Naive thymus-derived CD8-positive, alpha-beta T cell (primary cell): ENCODE measurements around the gene NHERF2. TPM values are rescaled to one million over a fixed set of nuclear protein-coding genes. Genes with fewer than 3 reads are reported as not detected.

Source experiments
- ATAC-seq, 2 donors: fragments of 150-1000 bp; cut with Tn5 transposase in 1 of 2; sonication (Bioruptor Pico), chemical (Tn5 transposase) in 1 of 2; 1 replicate in 1 of 2; 2 replicates in 1 of 2; pipeline ENCODE4 v1.10.0; 2021; ENCODE audit warnings: mild to moderate bottlenecking in 2 of 2, moderate library complexity in 2 of 2
- POLR2A ChIA-PET: fragments of 350-600 bp; sonication (Branson Sonifier 250); formaldehyde crosslinking; loops from one replicate; lab custom pipeline; 2021; ENCODE audit warnings: antibody characterized with exemption; lab: Charles Lee
- DNase-seq, 10 donors: peaks; one replicate each; pipeline versions ENCODE4 v3.0.0 to v3.0.0-alpha.2; 2020 to 2022
- H3K27ac Mint-ChIP-seq, 10 donors: one replicate each; pipeline ENCODE4 v1.8.0; 2020 to 2022; ENCODE audit warnings: mild to moderate bottlenecking in 10 of 10, mixed read lengths in 10 of 10, moderate library complexity in 4 of 10, inconsistent platforms in 1 of 10
- H3K27me3 Mint-ChIP-seq, 5 donors: one replicate each; pipeline ENCODE4 v1.8.0; 2021 to 2022; ENCODE audit warnings: mixed read lengths in 5 of 5
- H3K36me3 Mint-ChIP-seq, 3 donors: one replicate each; pipeline ENCODE4 v1.8.0; 2020 to 2022; ENCODE audit warnings: mixed read lengths in 3 of 3, mild to moderate bottlenecking in 2 of 3, inconsistent platforms in 1 of 3
- H3K4me1 Mint-ChIP-seq, 4 donors: one replicate each; pipeline ENCODE4 v1.8.0; 2021 to 2022; ENCODE audit warnings: mixed read lengths in 4 of 4
- H3K4me3 Mint-ChIP-seq, 10 donors: one replicate each; pipeline ENCODE4 v1.8.0; 2020 to 2022; ENCODE audit warnings: mild to moderate bottlenecking in 10 of 10, mixed read lengths in 10 of 10, moderate library complexity in 6 of 10, inconsistent platforms in 1 of 10
- H3K9me3 Mint-ChIP-seq, 9 donors: one replicate each; pipeline ENCODE4 v1.8.0; 2020 to 2022; ENCODE audit warnings: mixed read lengths in 9 of 9, mild to moderate bottlenecking in 3 of 9, inconsistent platforms in 1 of 9, moderate library complexity in 1 of 9
- polyA plus RNA-seq, 3 donors: library from polyadenylated mRNA; unstranded; fragments of 300-500 nt; fragmentation: Illumina TruSeq; gene quantifications; one replicate each; pipeline ENCODE4 v1.2.3, GENCODE V29; 2021
- total RNA-seq, 8 experiments: library from RNA in 2 of 8; stranded (reverse) in 2 of 8; gene quantifications; one replicate each; pipeline ENCODE4 v1.2.3 and lab custom pipeline; 2021 to 2026

Gene NHERF2
- total and polyA plus RNA-seq, 5 experiments from 2014 or later: 0.32 to 6.0 (median 1.2) TPM

DNA sequence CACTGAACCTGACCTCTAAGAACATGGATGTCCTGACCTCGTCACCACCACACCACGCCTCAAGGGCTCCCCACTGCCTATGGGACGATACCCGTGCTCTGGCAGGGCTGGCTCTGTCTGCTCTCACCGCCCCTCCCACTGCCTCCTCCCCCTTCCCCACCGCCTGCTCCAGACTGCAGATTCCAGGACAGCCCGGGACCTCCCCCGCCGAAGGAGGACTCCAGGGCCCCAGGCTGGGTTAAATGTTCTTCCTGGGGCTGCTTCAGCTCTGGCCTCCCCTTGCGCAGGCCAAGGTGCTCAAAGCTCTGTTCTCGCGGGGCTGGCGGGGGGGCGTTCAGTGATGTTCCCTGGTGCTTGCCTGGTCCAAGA is 4.0 kb upstream of the NHERF2 start:
- DNase-seq: no peak
- Mint-ChIP-seq H3K4me1 (peaks cover 10 to 36% (median 23%) of the 10 kb centered on the region in 4 donors), H3K27ac (peak overlapping the region in 7 of 10 donors; percentile 24 to 88 (median 70)), H3K9me3 (peaks cover 0 to 2% (median 0%) of the 10 kb centered on the region in 9 donors), H3K27me3 (peaks cover 7 to 37% (median 13%) of the 10 kb centered on the region in 5 donors), H3K4me3 (peak overlapping the region; percentile 42 to 84 (median 72)), H3K36me3 (no peaks in the 10 kb centered on the region)
- peak; percentile 20 to 32 for ATAC-seq
- POLR2A ChIA-PET: interaction anchor here (0.6 to 5.4 kb wide), 6 partner anchors 56 to 435 kb away, joined by 3 to 24 read pairs (median 8); partner anchors contain the start of genes PKD1, RNF151 and TRAF7

DNA sequence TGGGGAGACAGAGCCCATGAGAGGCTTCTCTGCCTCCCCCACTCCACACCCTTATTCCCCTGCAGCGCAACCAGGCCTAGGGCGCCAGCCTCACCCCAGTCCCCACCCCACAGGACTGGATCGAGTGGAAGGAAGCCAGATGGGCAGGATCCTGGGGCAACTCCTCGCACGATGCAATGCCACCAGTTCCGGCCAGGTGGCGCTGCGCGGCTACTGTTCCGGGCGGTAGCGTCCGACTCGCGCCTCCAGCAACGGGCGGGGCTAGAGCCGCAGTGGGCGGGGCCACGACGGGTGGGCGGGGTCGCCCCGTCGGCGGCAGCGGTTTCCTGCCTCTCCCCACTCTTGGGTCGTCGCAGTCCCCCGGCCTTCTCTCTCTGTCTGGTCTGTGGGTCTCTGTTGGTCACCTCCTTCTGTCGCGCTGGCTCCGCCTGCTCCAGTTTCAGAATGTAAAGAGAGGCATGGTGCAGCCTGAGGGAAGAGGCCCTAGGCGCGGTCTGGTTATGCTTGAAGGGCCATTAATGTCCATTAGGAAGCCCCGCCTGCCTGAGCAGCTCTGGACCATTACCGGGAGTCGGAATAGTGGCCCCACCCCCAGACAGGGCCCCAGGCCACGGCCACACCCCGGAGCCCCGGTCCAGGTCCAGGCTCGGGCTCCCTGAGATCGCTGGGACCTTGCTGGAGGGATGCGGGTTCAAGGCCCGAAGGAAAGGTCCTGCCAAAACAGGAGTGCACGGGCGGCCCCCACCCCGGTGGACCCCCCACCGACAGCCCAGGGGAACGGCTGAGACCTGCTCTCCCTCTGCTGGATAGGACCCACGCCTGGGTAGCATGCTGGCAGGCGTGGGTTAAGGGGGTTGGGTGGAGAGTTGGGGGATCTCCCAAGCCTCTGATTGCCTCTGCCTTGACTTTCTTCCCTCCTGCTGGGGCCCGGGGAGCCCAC is 3.3 kb upstream of the NHERF2 start:
- Mint-ChIP-seq H3K27me3 (peaks cover 7 to 34% (median 13%) of the 10 kb centered on the region in 5 donors), H3K27ac (peak overlapping the region; percentile 58 to 94 (median 87)), H3K4me1 (peaks cover 10 to 36% (median 23%) of the 10 kb centered on the region in 4 donors), H3K9me3 (peaks cover 0 to 2% (median 0%) of the 10 kb centered on the region in 9 donors), H3K4me3 (peak overlapping the region; percentile 60 to 84 (median 73)), H3K36me3 (no peaks in the 10 kb centered on the region)
- peak; percentile 74 to 82 for ATAC-seq
- peak; percentile 88 to 99 (median 94) for DNase-seq
- POLR2A ChIA-PET: interaction anchor here (0.5 to 5.4 kb wide), 11 partner anchors 12 to 209 kb away, joined by 3 to 24 read pairs (median 3); partner anchors contain the start of genes PKD1, RNF151, TBL3 and TRAF7

DNA sequence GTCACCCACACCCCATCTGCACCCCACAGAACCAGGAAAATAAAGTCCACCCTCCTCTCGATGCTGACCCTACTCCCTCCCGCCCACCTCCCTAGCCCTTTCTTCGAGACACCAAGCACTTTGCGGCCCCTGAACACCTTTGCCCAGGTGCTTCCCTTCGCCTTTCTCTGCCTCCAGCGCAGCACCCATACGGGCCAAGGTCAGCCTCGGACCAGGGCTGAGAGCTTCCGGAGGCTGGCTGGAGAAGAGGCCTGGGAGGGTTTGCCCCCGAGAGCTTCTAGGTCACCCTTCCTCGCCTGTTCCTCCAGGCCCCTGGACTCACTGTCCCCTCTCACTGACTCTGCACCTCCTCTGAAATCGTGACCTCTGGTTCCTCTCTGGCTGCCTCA is 2.7 kb upstream of the NHERF2 start:
- Mint-ChIP-seq H3K27ac (peak overlapping the region in 7 of 10 donors; percentile 51 to 96 (median 84)), H3K4me3 (peak overlapping the region in 7 of 10 donors; percentile 26 to 74 (median 49))

DNA sequence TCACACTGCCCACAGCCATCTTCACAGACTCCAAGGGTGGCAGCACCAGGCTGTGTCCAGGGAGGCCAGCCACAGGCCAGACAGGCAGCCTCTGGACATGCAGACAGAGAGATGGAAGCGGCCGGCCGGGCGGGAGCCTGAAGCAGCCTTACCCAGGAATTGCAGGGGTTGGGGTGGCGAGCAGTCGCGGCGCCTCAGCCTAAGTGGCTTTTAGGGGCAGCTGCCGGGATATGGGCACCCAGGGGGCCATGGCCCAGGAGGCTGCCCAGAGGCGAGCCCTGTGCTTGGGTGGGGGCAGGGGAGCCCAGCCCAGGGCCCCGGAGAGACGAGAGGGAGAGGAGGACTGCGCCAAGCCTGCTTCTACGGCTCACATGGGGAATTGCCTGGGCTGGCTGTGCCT is 1.5 kb upstream of the NHERF2 start:
- Mint-ChIP-seq H3K27me3 (peaks cover 7 to 30% (median 11%) of the 10 kb centered on the region in 5 donors), H3K4me1 (peaks cover 10 to 32% (median 22%) of the 10 kb centered on the region in 4 donors), H3K4me3 (peak overlapping the region in 5 of 10 donors; percentile 26 to 69 (median 45)), H3K9me3 (no peaks in the 10 kb centered on the region), H3K36me3 (no peaks in the 10 kb centered on the region), H3K27ac (no peak overlapping the region)
- DNase-seq (no peak), ATAC-seq (no peak)
- POLR2A ChIA-PET: interaction anchor here (0.5 to 5.4 kb wide), 5 partner anchors 13 to 239 kb away, joined by 3 to 24 read pairs (median 3); partner anchors contain the start of genes TBL3 and TRAF7

More for the DNA sequence above, 2.7 kb upstream of the NHERF2 start:
- Mint-ChIP-seq H3K4me1 (peaks cover 10 to 36% (median 22%) of the 10 kb centered on the region in 4 donors), H3K9me3 (no peaks in the 10 kb centered on the region), H3K27me3 (peaks cover 7 to 30% (median 11%) of the 10 kb centered on the region in 5 donors), H3K36me3 (no peaks in the 10 kb centered on the region)
- DNase-seq (no peak), ATAC-seq (no peak)
- POLR2A ChIA-PET: interaction anchor here (0.5 to 5.4 kb wide), 8 partner anchors 11 to 209 kb away, joined by 3 to 24 read pairs (median 3); partner anchors contain the start of genes TBL3 and TRAF7

DNA sequence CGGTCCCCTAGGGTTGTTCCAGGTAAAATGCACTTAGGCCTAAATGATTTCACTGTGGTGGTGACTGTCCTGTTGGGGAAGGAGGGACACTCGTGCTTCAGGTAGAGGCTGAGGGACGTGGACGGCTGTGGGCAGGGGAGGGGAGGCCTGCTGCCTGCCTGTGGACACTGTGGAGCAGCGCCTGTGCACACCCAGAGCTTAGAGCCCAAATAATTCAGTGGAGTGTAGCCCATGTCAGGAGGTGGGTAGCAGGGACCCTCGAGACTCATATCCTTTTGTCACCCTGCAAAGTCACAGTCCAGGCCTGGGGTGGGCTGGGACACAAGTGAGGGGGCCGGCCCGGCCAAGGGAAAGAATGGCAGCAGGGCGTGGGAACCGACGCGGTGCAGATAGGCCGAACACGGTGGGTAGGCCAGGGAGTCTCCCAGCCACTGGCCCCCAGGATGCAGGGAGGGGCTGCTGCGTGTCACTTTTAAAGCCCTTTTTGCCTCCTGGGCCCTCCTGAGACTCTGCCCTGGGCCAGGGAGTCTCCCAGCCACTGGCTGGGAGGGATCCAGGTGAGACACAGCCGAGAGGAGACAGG is 733 bp upstream of the NHERF2 start:
- DNase-seq: no peak
- Mint-ChIP-seq H3K9me3 (no peaks in the 10 kb centered on the region), H3K36me3 (no peaks in the 10 kb centered on the region), H3K27ac (peak overlapping the region in 1 of 10 donors; percentile 43), H3K4me3 (peak overlapping the region; percentile 12 to 69 (median 53)), H3K4me1 (peaks cover 8 to 25% (median 20%) of the 10 kb centered on the region in 4 donors), H3K27me3 (peaks cover 6 to 25% (median 8%) of the 10 kb centered on the region in 5 donors)
- ATAC-seq: no peak
- POLR2A ChIA-PET: interaction anchor here (0.5 to 5.4 kb wide), 4 partner anchors 14 to 238 kb away, joined by 3 to 24 read pairs (median 12); partner anchors contain the start of gene TRAF7

DNA sequence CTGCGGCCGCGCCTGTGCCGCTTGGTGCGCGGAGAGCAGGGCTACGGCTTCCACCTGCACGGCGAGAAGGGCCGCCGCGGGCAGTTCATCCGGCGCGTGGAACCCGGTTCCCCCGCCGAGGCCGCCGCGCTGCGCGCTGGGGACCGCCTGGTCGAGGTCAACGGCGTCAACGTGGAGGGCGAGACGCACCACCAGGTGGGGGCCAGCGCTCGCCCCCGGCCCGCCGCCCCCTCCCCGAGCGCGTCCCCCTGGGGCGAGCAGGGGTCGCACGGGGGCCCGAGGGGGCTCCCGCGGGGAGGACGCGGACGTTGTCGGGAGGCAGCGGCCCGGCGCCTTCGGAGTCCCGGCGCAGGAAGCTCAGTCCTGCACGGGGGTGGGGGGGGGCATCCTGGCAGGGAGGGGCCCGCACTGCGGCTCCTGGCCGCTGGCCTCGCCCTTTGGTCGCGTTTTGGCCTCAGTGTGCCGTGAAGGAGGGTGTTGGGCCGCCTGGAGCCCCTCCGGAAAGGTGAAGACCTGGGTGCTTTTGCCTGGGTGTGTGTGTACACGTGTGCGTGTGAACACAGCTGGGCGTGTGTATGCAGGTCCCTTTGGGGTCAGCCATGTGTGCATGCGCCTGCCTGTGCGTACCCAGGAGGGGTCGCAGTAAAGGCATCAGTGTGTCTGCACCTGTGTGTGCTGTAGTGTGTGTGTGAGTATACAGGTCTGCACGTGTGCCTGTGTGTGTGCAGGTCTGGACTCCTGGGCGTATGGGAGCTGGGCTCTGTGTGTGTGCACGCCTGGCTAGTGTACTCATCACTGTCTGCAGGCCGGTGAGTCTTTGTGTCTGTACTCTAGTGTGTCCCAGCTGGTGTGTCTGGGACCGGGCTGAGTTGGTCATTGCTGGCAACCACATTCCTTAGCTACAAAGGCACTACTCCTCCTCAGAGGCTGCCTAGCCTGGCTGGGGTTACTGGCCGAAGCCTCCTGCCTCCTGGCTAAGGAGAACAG is 615 bp downstream of the NHERF2 start:
- H3K4me1 Mint-ChIP-seq: peaks cover 8 to 29% (median 21%) of the 10 kb centered on the region in 4 donors
- POLR2A ChIA-PET: interaction anchor here (0.6 to 3.1 kb wide), 11 partner anchors 11 to 178 kb away, joined by 3 to 21 read pairs (median 3); partner anchors contain the start of genes MLST8, NTHL1, RPS2 and TRAF7
- peak overlapping the region in 4 of 10 donors; percentile 52 to 87 (median 64) for H3K27ac Mint-ChIP-seq
- no peaks in the 10 kb centered on the region for H3K9me3 Mint-ChIP-seq
- H3K27me3 Mint-ChIP-seq: peaks cover 3 to 11% (median 8%) of the 10 kb centered on the region in 5 donors
- ATAC-seq (peak; percentile 21 to 48), DNase-seq (peak in 3 of 10 donors; percentile 33 to 36 (median 34))
- H3K4me3 Mint-ChIP-seq: peak overlapping the region; percentile 64 to 89 (median 76)
- no peaks in the 10 kb centered on the region for H3K36me3 Mint-ChIP-seq

DNA sequence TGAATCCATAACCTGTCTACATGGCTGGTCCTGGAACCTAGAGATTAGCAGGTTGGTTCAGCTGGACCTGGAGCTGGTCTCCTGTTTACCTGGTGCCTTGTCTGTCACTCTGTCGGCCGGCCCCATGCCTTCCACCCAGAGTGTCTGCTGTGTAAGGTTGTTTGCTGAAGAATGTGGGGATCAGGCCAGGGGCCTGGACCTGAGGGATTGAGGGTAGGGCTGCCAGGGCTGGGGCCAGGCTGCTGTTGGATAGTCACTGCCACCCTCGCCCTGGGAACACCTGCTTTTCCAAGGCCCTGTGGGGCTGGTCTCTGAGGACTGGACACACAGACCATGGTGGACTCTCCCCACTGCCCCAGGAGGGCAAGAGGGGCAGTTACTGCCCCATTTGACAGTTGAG is 1.4 kb downstream of the NHERF2 start:
- H3K4me3 Mint-ChIP-seq: peak overlapping the region in 9 of 10 donors; percentile 36 to 89 (median 75)
- POLR2A ChIA-PET: interaction anchor here (0.6 to 3.1 kb wide), 7 partner anchors 12 to 127 kb away, joined by 3 to 21 read pairs (median 3); partner anchors contain the start of genes RPS2 and TRAF7
- no peaks in the 10 kb centered on the region for H3K9me3 Mint-ChIP-seq
- peak overlapping the region in 3 of 10 donors; percentile 17 to 72 (median 38) for H3K27ac Mint-ChIP-seq
- peaks cover 0 to 3% (median under 1%) of the 10 kb centered on the region in 5 donors for H3K27me3 Mint-ChIP-seq
- H3K4me1 Mint-ChIP-seq: peaks cover 5 to 28% (median 15%) of the 10 kb centered on the region in 4 donors
- ATAC-seq (no peak), DNase-seq (no peak)
- H3K36me3 Mint-ChIP-seq: no peaks in the 10 kb centered on the region

DNA sequence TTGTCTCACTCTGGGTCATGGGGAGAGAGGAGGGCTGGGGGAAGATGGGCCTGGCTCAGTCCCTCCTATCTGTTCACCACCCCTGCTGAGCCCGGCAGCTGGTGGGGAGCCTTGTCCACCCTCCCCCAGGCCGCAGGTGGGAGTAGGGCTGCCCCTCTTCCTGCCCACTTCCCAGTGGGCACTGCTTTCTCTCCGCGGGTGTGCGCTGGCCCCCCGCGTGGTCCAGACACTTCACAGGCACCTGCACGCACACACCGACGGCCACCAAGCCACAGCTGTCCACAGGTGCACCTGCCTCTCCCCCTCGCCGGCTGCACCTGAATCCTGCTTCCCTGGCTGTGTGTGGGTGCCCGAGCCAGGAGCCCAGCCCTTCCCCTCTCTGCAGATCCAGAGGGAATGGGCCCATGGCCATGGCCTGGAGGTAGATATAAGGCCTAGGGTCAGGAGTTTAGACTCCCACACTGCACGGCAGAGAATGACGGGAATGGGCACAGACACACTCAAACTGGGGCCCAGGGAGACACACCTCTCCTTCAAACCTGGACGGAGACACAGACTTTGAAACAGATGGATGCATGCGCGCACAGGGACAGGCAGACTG is 2.0 kb downstream of the NHERF2 start:
- Mint-ChIP-seq H3K36me3 (no peaks in the 10 kb centered on the region), H3K27me3 (no peaks in the 10 kb centered on the region), H3K4me3 (no peak overlapping the region), H3K27ac (peak overlapping the region in 1 of 10 donors; percentile 59), H3K4me1 (peaks cover 5 to 24% (median 13%) of the 10 kb centered on the region in 4 donors), H3K9me3 (no peaks in the 10 kb centered on the region)
- DNase-seq (no peak), ATAC-seq (no peak)
- POLR2A ChIA-PET: interaction anchor here (1.4 to 3.1 kb wide), 2 partner anchors 64 to 126 kb away, joined by 6 to 21 read pairs; partner anchors contain the start of genes RPS2 and TRAF7

DNA sequence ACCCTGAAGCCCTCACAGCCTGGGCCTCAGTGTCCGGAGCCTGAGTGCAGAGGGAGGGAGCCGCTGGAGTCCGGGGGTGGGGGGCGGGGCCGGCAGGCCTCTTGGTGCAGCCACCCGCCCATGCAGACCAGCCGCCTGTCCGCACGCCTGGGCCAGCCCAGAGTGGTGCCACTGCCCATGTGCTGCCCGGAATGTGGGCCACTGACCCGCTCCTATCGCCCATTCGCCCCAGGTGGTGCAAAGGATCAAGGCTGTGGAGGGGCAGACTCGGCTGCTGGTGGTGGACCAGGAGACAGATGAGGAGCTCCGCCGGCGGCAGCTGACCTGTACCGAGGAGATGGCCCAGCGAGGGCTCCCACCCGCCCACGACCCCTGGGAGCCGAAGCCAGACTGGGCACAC is 2.6 kb downstream of the NHERF2 start:
- no peaks in the 10 kb centered on the region for H3K36me3 Mint-ChIP-seq

DNA sequence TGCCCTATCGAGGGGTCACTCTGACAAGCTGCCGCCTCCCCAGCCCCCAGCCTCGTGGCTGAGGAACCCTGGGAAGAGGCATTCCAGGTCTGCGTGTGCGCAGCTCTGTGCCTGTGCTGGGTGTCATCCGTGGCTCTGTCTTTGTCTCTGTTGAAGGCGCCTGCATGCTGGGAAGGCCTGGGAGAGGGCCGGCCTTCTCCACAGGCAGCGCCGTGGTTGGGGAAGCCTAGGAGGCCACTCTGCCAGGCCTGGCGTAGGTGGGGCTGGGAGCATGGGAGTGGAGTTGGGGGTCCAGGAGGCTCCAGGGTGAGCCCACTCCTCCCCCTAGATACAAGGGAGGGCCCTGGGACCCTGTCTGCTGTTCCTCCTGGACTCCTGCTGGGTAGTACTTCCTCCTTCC is 3.3 kb downstream of the NHERF2 start:
- Mint-ChIP-seq H3K27me3 (no peaks in the 10 kb centered on the region), H3K27ac (no peak overlapping the region), H3K36me3 (no peaks in the 10 kb centered on the region), H3K4me3 (no peak overlapping the region), H3K9me3 (no peaks in the 10 kb centered on the region), H3K4me1 (peaks cover 1 to 18% (median 8%) of the 10 kb centered on the region in 4 donors)
- ATAC-seq (no peak), DNase-seq (no peak)
- POLR2A ChIA-PET: interaction anchor here (0.6 to 1.2 kb wide), 2 partner anchors 15 to 125 kb away, joined by 3 to 4 read pairs; partner anchors contain the start of gene TRAF7

More for the DNA sequence above, 2.6 kb downstream of the NHERF2 start:
- Mint-ChIP-seq H3K4me3 (no peak overlapping the region), H3K27ac (no peak overlapping the region), H3K27me3 (no peaks in the 10 kb centered on the region), H3K9me3 (no peaks in the 10 kb centered on the region), H3K4me1 (peaks cover 1 to 20% (median 8%) of the 10 kb centered on the region in 4 donors)
- POLR2A ChIA-PET: no interaction called here
- ATAC-seq (no peak), DNase-seq (no peak)
